Chondrocyte (in vitro differentiated cells): Measurements from ENCODE around the gene SYPL2. TPM values are rescaled to one million over a fixed set of nuclear protein-coding genes. Genes with fewer than 3 reads are reported as not detected.

Experiments
- DNase-seq: peaks from one replicate; pipeline ENCODE4 v3.0.0; 2021; ENCODE audit warnings: mixed read lengths, low spot score
- H3K27ac Mint-ChIP-seq: one replicate; pipeline ENCODE4 v1.8.0; 2021; ENCODE audit warnings: mild to moderate bottlenecking, moderate library complexity, mixed read lengths; ENCODE audit not compliant: unreplicated experiment
- H3K27me3 Mint-ChIP-seq: 2 replicates; pipeline ENCODE4 v1.8.0; 2021; ENCODE audit warnings: low read depth, mixed read lengths
- H3K36me3 Mint-ChIP-seq: 2 replicates; pipeline ENCODE4 v1.8.0; 2021; ENCODE audit warnings: low read depth, mixed read lengths
- H3K4me1 Mint-ChIP-seq: 2 replicates; pipeline ENCODE4 v1.8.0; 2021; ENCODE audit warnings: low read depth, mild to moderate bottlenecking, mixed read lengths
- H3K4me3 Mint-ChIP-seq: one replicate; pipeline ENCODE4 v1.8.0; 2021; ENCODE audit warnings: mild to moderate bottlenecking, moderate library complexity, mixed read lengths; ENCODE audit not compliant: unreplicated experiment
- H3K9me3 Mint-ChIP-seq: 2 replicates; pipeline ENCODE4 v1.8.0; 2021; ENCODE audit warnings: low read depth, mixed read lengths
- CTCF ChIP-seq: fragments of 200-600 bp; sonication (generic); IDR thresholded peaks from 2 replicates; pipeline ENCODE4 v1.5.0; 2021; ENCODE audit warnings: antibody characterized with exemption, mild to moderate bottlenecking, moderate library complexity
- total RNA-seq: library from RNA; stranded (reverse); gene quantifications from 3 replicates; pipeline ENCODE4 v1.2.1, GENCODE V29; 2021

SYPL2 gene
- total RNA-seq, 1 donor from 2014 or later, result 1.3 TPM

- peak overlapping the region; percentile 29 for H3K27ac Mint-ChIP-seq
- H3K4me3 Mint-ChIP-seq, result no peak overlapping the region
- DNase-seq, result no peak
- peaks cover 4% of the 10 kb centered on the region for H3K27me3 Mint-ChIP-seq
- no peaks in the 10 kb centered on the region for H3K36me3 Mint-ChIP-seq
- H3K9me3 Mint-ChIP-seq, result no peaks in the 10 kb centered on the region
- no peak for TF ChIP-seq CTCF
- H3K4me1 Mint-ChIP-seq, result peaks cover 30% of the 10 kb centered on the region
These were observed 65.0 kb downstream of the SYPL2 start for GRCh38 chr1:109531380-109531779.

Other genes starting within 250 kb of the SYPL2 start
- gene CELSR2, start 217.0 kb upstream of the SYPL2 start, total RNA-seq, result 8.6 to 10.3 TPM (median 9.9 TPM) in 3 replicates
- 4.3 to 6.6 TPM (median 6.5 TPM) in 3 replicates for gene PSRC1, start 183.4 kb upstream of the SYPL2 start, total RNA-seq
- gene MYBPHL, start 159.5 kb upstream of the SYPL2 start, total RNA-seq, result not detected in 3 replicates
- 84.1 to 107 TPM (median 107 TPM) in 3 replicates for gene SORT1, start 68.6 kb upstream of the SYPL2 start, total RNA-seq
- 80.2 to 90.5 TPM (median 84.3 TPM) in 3 replicates for gene PSMA5, start 40.1 kb upstream of the SYPL2 start, total RNA-seq
- 3.6 to 4.3 TPM (median 4.3 TPM) in 3 replicates for gene ATXN7L2, start 17.4 kb downstream of the SYPL2 start, total RNA-seq
- 10.2 to 10.8 TPM (median 10.7 TPM) in 3 replicates for gene CYB561D1, start 27.5 kb downstream of the SYPL2 start, total RNA-seq
- 3.1 to 4.6 TPM (median 4.5 TPM) in 3 replicates for gene AMIGO1, start 43.2 kb downstream of the SYPL2 start, total RNA-seq
- gene GPR61, start 73.3 kb downstream of the SYPL2 start, total RNA-seq, result not detected in 3 replicates
- gene GNAI3, start 82.1 kb downstream of the SYPL2 start, total RNA-seq, result 10.7 to 11.3 TPM (median 10.8 TPM) in 3 replicates
- gene GNAT2, start 153.1 kb downstream of the SYPL2 start, total RNA-seq, result not detected in 3 replicates
- 70.6 to 100 TPM (median 74.2 TPM) in 3 replicates for gene AMPD2, start 153.3 kb downstream of the SYPL2 start, total RNA-seq
- gene GSTM4, start 189.6 kb downstream of the SYPL2 start, total RNA-seq, result 14.5 to 20.8 TPM (median 14.8 TPM) in 3 replicates
- 24.6 to 41.3 TPM (median 25.8 TPM) in 3 replicates for gene GSTM2, start 201.5 kb downstream of the SYPL2 start, total RNA-seq
- gene GSTM1, start 221.3 kb downstream of the SYPL2 start, total RNA-seq, result 8.9 to 17.8 TPM (median 17.8 TPM) in 3 replicates
- gene GSTM5, start 245.7 kb downstream of the SYPL2 start, total RNA-seq, result not detected in 3 replicates